Neural cell (in vitro differentiated cells): Measurements from ENCODE around the gene UBASH3A. TPM values are rescaled to one million over a fixed set of nuclear protein-coding genes. Genes with fewer than 3 reads are reported as not detected.

Experiments used
- H2AFZ ChIP-seq: fragments of 200-600, 300-800 bp; sonication (generic), shearing (Covaris generic); 2 replicates; pipeline ENCODE4 v1.6.0; 2014; ENCODE audit warnings: low read depth, mild to moderate bottlenecking, antibody characterized with exemption, low read length, moderate library complexity
- H3F3A ChIP-seq: fragments of 200-600 bp; shearing (Covaris generic); 2 replicates; pipeline ENCODE4 v1.6.1; 2016; ENCODE audit warnings: mild to moderate bottlenecking, moderate library complexity, mixed read lengths, antibody characterized with exemption, low read length; ENCODE audit not compliant: insufficient read depth, poor library complexity, severe bottlenecking
- H3K27ac ChIP-seq: fragments of 200-600, 300-800 bp; sonication (generic), shearing (Covaris generic); 2 replicates; pipeline ENCODE4 v1.5.1; 2014; ENCODE audit warnings: mild to moderate bottlenecking, low read length, moderate library complexity
- H3K27me3 ChIP-seq: fragments of 300-800, 200-600 bp; sonication (generic), shearing (Covaris generic); 2 replicates; pipeline ENCODE4 v1.6.0; 2014; ENCODE audit warnings: mild to moderate bottlenecking, low read depth, low read length, moderate library complexity; ENCODE audit not compliant: insufficient read depth
- H3K36me3 ChIP-seq: fragments of 300-800, 200-600 bp; sonication (generic), shearing (Covaris generic); 2 replicates; pipeline ENCODE4 v1.5.1; 2014; ENCODE audit warnings: mild to moderate bottlenecking, antibody characterized with exemption, low read length, moderate library complexity; ENCODE audit not compliant: insufficient read depth
- H3K4me2 ChIP-seq: fragments of 300-800, 200-600 bp; sonication (generic), shearing (Covaris generic); 2 replicates; pipeline ENCODE4 v1.6.0; 2014; ENCODE audit warnings: mild to moderate bottlenecking, low read length
- H3K4me3 ChIP-seq: fragments of 300-800, 200-600 bp; sonication (generic), shearing (Covaris generic); 2 replicates; pipeline ENCODE4 v1.5.1; 2014; ENCODE audit warnings: mild to moderate bottlenecking, low read length, moderate library complexity
- H3K79me2 ChIP-seq: fragments of 200-600 bp; shearing (Covaris generic); replicated peaks from 2 replicates; pipeline ENCODE4 v1.6.0; 2014; ENCODE audit warnings: mild to moderate bottlenecking, low read length, moderate library complexity; ENCODE audit not compliant: insufficient read depth
- H3K9ac ChIP-seq: fragments of 300-800, 200-600 bp; sonication (generic), shearing (Covaris generic); 2 replicates; pipeline ENCODE4 v1.6.1; 2016; ENCODE audit warnings: mild to moderate bottlenecking, low read length, mixed read lengths
- H3K9me2 ChIP-seq: fragments of 200-600 bp; shearing (Covaris generic); 2 replicates; pipeline ENCODE4 v1.6.1; 2016; ENCODE audit warnings: mild to moderate bottlenecking, low read length, mixed read lengths; ENCODE audit not compliant: insufficient read depth
- H3K9me3 ChIP-seq: fragments of 200-600, 300-800 bp; sonication (generic), shearing (Covaris generic); 2 replicates; pipeline ENCODE4 v1.6.1; 2016; ENCODE audit warnings: mild to moderate bottlenecking, mixed run types, low read length, moderate library complexity, mixed read lengths
- H4K20me1 ChIP-seq: fragments of 200-600 bp; shearing (Covaris generic); 2 replicates; pipeline ENCODE4 v1.6.1; 2016; ENCODE audit warnings: mild to moderate bottlenecking, mixed run types; ENCODE audit not compliant: insufficient read depth
- EP300 ChIP-seq: fragments of 450-650 bp; conservative IDR thresholded peaks from 2 replicates; pipeline ENCODE4 v1.6.1; 2014; ENCODE audit warnings: antibody characterized with exemption, mild to moderate bottlenecking, moderate library complexity; ENCODE audit not compliant: poor library complexity, severe bottlenecking
- EZH2 ChIP-seq: fragments of 200-600, 300-800 bp; shearing (Covaris generic), sonication (generic); IDR thresholded peaks from 2 replicates; pipeline ENCODE4 v1.6.1; 2014; ENCODE audit warnings: antibody characterized with exemption, low read length, borderline replicate concordance, mild to moderate bottlenecking; ENCODE audit not compliant: insufficient read depth, poor library complexity, severe bottlenecking
- MXI1 ChIP-seq: fragments of 450-650 bp; conservative IDR thresholded peaks from 2 replicates; pipeline ENCODE4 v1.6.1; 2014; ENCODE audit warnings: antibody characterized with exemption, mild to moderate bottlenecking; ENCODE audit not compliant: poor library complexity, severe bottlenecking
- POLR2AphosphoS5 ChIP-seq: IDR thresholded peaks from 2 replicates; pipeline ENCODE4 v1.6.1; 2012
- RAD21 ChIP-seq: fragments of 450-650 bp; conservative IDR thresholded peaks from 2 replicates; pipeline ENCODE4 v1.6.1; 2014; ENCODE audit warnings: antibody characterized with exemption, mild to moderate bottlenecking, moderate library complexity
- REST ChIP-seq: IDR thresholded peaks from 2 replicates; pipeline ENCODE4 v1.6.1; 2012; ENCODE audit warnings: borderline replicate concordance
- SMC3 ChIP-seq: fragments of 450-650 bp; conservative IDR thresholded peaks from 2 replicates; pipeline ENCODE4 v1.6.1; 2014; ENCODE audit warnings: antibody characterized with exemption, mild to moderate bottlenecking, moderate library complexity; ENCODE audit not compliant: poor library complexity
- TAF1 ChIP-seq: IDR thresholded peaks from 2 replicates; pipeline ENCODE4 v1.6.1; 2012; ENCODE audit warnings: low read depth
- polyA plus RNA-seq: library from polyadenylated mRNA; depleted of rRNA; stranded (reverse); fragments of >200 nt; gene quantifications from 2 replicates; pipeline ENCODE4 v1.2.3, GENCODE V29; 2014
- TF ChIP-seq, protein P1 (sequence below): fragments of 450-650 bp; IDR thresholded peaks from 2 replicates; pipeline ENCODE4 v1.5.1; 2014; ENCODE audit warnings: antibody characterized with exemption, mild to moderate bottlenecking, moderate library complexity; ENCODE audit not compliant: poor library complexity, severe bottlenecking

The UBASH3A gene
- polyA plus RNA-seq, 1 donor from 2014 or later, result not detected

DNA sequence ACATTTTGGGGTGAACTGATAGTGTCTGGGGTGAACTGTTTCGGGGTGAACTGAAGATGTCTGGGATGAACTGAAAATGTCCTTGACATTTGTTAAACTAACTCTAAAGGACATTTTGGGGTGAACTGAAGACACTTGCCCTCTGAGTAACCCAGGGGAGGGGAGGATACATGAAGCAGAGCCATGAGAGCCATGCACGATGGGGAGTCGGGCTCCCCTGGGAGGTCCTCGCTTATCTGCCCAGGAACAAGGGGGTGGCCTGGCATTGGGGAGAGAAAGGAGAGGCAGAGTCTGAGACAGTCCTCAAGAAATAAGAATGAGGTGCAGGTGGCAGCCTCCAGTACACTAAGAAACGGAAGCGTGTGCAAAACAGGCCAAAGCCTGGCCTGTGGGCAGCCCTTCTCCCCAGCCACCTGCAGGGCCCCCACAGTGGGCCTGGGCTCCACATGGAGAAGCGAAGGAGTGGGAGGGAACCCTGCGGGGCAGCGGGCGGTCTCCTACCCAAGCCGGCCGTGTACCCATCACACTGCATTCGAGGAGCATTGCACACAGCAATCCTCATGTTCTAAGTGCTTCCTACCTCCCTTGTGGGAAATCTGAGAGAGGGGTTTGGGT, 68.1 kb downstream of the UBASH3A start:
- H3K9ac ChIP-seq, result no peak overlapping the region
- H3K9me2 ChIP-seq, result no peaks in the 10 kb centered on the region
- H3F3A ChIP-seq, result no peaks in the 10 kb centered on the region
- no peaks in the 10 kb centered on the region for H3K9me3 ChIP-seq
- H3K27me3 ChIP-seq, result no peaks in the 10 kb centered on the region
- no peak overlapping the region for H2AFZ ChIP-seq
- no peak overlapping the region for H3K4me3 ChIP-seq
- no peak for TF ChIP-seq MXI1
- no peak for TF ChIP-seq REST
- TF ChIP-seq EP300, result no peak
- TF ChIP-seq SMC3, result no peak
- TF ChIP-seq, protein P1, sequence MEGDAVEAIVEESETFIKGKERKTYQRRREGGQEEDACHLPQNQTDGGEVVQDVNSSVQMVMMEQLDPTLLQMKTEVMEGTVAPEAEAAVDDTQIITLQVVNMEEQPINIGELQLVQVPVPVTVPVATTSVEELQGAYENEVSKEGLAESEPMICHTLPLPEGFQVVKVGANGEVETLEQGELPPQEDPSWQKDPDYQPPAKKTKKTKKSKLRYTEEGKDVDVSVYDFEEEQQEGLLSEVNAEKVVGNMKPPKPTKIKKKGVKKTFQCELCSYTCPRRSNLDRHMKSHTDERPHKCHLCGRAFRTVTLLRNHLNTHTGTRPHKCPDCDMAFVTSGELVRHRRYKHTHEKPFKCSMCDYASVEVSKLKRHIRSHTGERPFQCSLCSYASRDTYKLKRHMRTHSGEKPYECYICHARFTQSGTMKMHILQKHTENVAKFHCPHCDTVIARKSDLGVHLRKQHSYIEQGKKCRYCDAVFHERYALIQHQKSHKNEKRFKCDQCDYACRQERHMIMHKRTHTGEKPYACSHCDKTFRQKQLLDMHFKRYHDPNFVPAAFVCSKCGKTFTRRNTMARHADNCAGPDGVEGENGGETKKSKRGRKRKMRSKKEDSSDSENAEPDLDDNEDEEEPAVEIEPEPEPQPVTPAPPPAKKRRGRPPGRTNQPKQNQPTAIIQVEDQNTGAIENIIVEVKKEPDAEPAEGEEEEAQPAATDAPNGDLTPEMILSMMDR, result no peak
- TF ChIP-seq POLR2AphosphoS5, result no peak
- TF ChIP-seq TAF1, result no peak
- no peak for TF ChIP-seq RAD21
- TF ChIP-seq EZH2, result no peak
- no peaks in the 10 kb centered on the region for H4K20me1 ChIP-seq
- H3K36me3 ChIP-seq, result no peaks in the 10 kb centered on the region
- no peak overlapping the region for H3K4me2 ChIP-seq
- H3K79me2 ChIP-seq, result no peaks in the 10 kb centered on the region
- H3K27ac ChIP-seq, result no peak overlapping the region

- Histone ChIP-seq H3K79me2 (no peaks in the 10 kb centered on the region), H3K9me3 (no peaks in the 10 kb centered on the region), H3K27me3 (no peaks in the 10 kb centered on the region), H3K9me2 (no peaks in the 10 kb centered on the region), H3K27ac (no peak overlapping the region), H3F3A (no peaks in the 10 kb centered on the region), H3K9ac (no peak overlapping the region), H3K4me2 (no peak overlapping the region), H2AFZ (no peak overlapping the region), H3K4me3 (no peak overlapping the region), H3K36me3 (no peaks in the 10 kb centered on the region), H4K20me1 (no peaks in the 10 kb centered on the region)
- TF ChIP-seq RAD21 (no peak), EP300 (no peak), SMC3 (no peak), MXI1 (no peak), TAF1 (no peak), REST (no peak), POLR2AphosphoS5 (no peak), EZH2 (no peak)
- TF ChIP-seq, protein P1, result no peak
Observed at GRCh38 chr21:42472521-42472920, 68.8 kb downstream of the UBASH3A start.
